ENCODE data around the gene MAST2. TPM values are rescaled to one million over a fixed set of nuclear protein-coding genes. Genes with fewer than 3 reads are reported as not detected.
"Not testable (repeated sequence)": the region's sequence is repeated elsewhere in the genome, so short reads cannot be mapped to it uniquely, and the experiment has no call there.

The MAST2 gene
- total RNA-seq (2014; rRNA removed; shearing (Covaris generic)): 18.4 and 19.5 TPM in 2 replicates

GRCh38 chr1:45803299-45803780 lies at the start of gene MAST2:
TSS of gene MAST2 (plus strand) at chr1:45803612. CDS start at chr1:45803896, 284 bp downstream.
- peak; percentile 71 for DNase-seq (ENCODE audit: low spot score)

GRCh38 chr1:45755697-45756096 lies 47.7 kb upstream of the MAST2 start:
- DNase-seq (ENCODE audit: low spot score): no peak

GRCh38 chr1:45762291-45762690 lies 41.1 kb upstream of the MAST2 start:
- DNase-seq (ENCODE audit: low spot score): no peak

- no peak for DNase-seq (ENCODE audit: low spot score)
Observed at GRCh38 chr1:45765999-45766792, 37.2 kb upstream of the MAST2 start.

GRCh38 chr1:45767035-45767434 lies 36.4 kb upstream of the MAST2 start:
- peak; percentile 8 for DNase-seq (ENCODE audit: low spot score)

- no peak for DNase-seq (ENCODE audit: low spot score)
Observed at GRCh38 chr1:45769261-45769932, 34.0 kb upstream of the MAST2 start.

GRCh38 chr1:45772971-45773370 lies 30.4 kb upstream of the MAST2 start:
- DNase-seq (ENCODE audit: low spot score): no peak

GRCh38 chr1:45775794-45776193 lies 27.6 kb upstream of the MAST2 start:
- DNase-seq (ENCODE audit: low spot score): no peak

GRCh38 chr1:45785583-45785982 lies 17.8 kb upstream of the MAST2 start:
- no peak for DNase-seq (ENCODE audit: low spot score)

GRCh38 chr1:45787905-45788304 lies 15.5 kb upstream of the MAST2 start:
- no peak for DNase-seq (ENCODE audit: low spot score)

GRCh38 chr1:45789601-45790000 lies 13.8 kb upstream of the MAST2 start:
- no peak for DNase-seq (ENCODE audit: low spot score)

- no peak for DNase-seq (ENCODE audit: low spot score)
Observed at GRCh38 chr1:45792744-45793143, 10.7 kb upstream of the MAST2 start.

GRCh38 chr1:45793942-45794604 lies 9.3 kb upstream of the MAST2 start:
- DNase-seq (ENCODE audit: low spot score): no peak

GRCh38 chr1:45796381-45796780 lies 7.0 kb upstream of the MAST2 start:
- DNase-seq (ENCODE audit: low spot score): no peak

- DNase-seq (ENCODE audit: low spot score): no peak
Observed at GRCh38 chr1:45796946-45797345, 6.5 kb upstream of the MAST2 start.

- DNase-seq (ENCODE audit: low spot score): no peak
Observed at GRCh38 chr1:45800899-45801298, 2.5 kb upstream of the MAST2 start.

- peak; percentile 98 for DNase-seq (ENCODE audit: low spot score)
Observed at GRCh38 chr1:45802343-45803298, 791 bp upstream of the MAST2 start.

GRCh38 chr1:45803781-45804668 lies 613 bp downstream of the MAST2 start:
- not testable (repeated sequence) for DNase-seq (ENCODE audit: low spot score)

- no peak for DNase-seq (ENCODE audit: low spot score)
Observed at GRCh38 chr1:45804669-45804969, 1.2 kb downstream of the MAST2 start.

GRCh38 chr1:45806129-45806528 lies 2.7 kb downstream of the MAST2 start:
- DNase-seq (ENCODE audit: low spot score): no peak

GRCh38 chr1:45809761-45810160 lies 6.3 kb downstream of the MAST2 start:
- DNase-seq (ENCODE audit: low spot score): no peak
